HG03571 (cell line): ENCODE results near the gene FGF21.
"Not testable (repeated sequence)": the region's sequence is repeated elsewhere in the genome, so short reads cannot be mapped to it uniquely, and the experiment has no call there.

Experiments used
- ATAC-seq: cut with Tn5 transposase; IDR thresholded peaks from one replicate; pipeline ENCODE4 v1.9.1; 2021; ENCODE audit not compliant: unreplicated experiment

The FGF21 gene

GRCh38 chr19:48755084-48755641 is at the start of gene FGF21:
Gene FGF21 (plus strand): TSS chr19:48755524. CDS start chr19:48756237, 713 bp downstream.
- no peak for ATAC-seq

GRCh38 chr19:48708471-48708870 is 46.9 kb upstream of the FGF21 start:
- ATAC-seq = no peak

- ATAC-seq = no peak
Observed at GRCh38 chr19:48711106-48711662, 44.1 kb upstream of the FGF21 start.

GRCh38 chr19:48713041-48713863 is 42.1 kb upstream of the FGF21 start:
- ATAC-seq = no peak

GRCh38 chr19:48713864-48714755 is 41.2 kb upstream of the FGF21 start:
- peak; percentile 77 for ATAC-seq

GRCh38 chr19:48714759-48715675 is 40.3 kb upstream of the FGF21 start:
- ATAC-seq = no peak

- ATAC-seq = no peak
Observed at GRCh38 chr19:48715681-48716171, 39.6 kb upstream of the FGF21 start.

GRCh38 chr19:48716562-48717291 is 38.6 kb upstream of the FGF21 start:
- ATAC-seq = no peak

GRCh38 chr19:48718106-48718505 is 37.2 kb upstream of the FGF21 start:
- ATAC-seq = not testable (repeated sequence)

GRCh38 chr19:48718711-48719231 is 36.6 kb upstream of the FGF21 start:
- ATAC-seq = no peak

GRCh38 chr19:48719263-48720171 is 35.8 kb upstream of the FGF21 start, which contains the start of gene MAMSTR:
Gene MAMSTR (minus strand): TSS chr19:48719725. CDS start chr19:48719031, 694 bp downstream.
- ATAC-seq = no peak

- no peak for ATAC-seq
Observed at GRCh38 chr19:48720251-48720612, 35.1 kb upstream of the FGF21 start.

GRCh38 chr19:48720613-48721296 is 34.6 kb upstream of the FGF21 start:
- peak; percentile 63 for ATAC-seq

- no peak for ATAC-seq
Observed at GRCh38 chr19:48722196-48722708, 33.1 kb upstream of the FGF21 start.

GRCh38 chr19:48724796-48725753 is 30.2 kb upstream of the FGF21 start:
- no peak for ATAC-seq

- no peak for ATAC-seq
Observed at GRCh38 chr19:48726556-48726955, 28.8 kb upstream of the FGF21 start.
